ENCODE data around the gene EFNA1.

GRCh38 chr1:155123801-155124200 lies 3.9 kb upstream of the EFNA1 start:
- TF ChIP-seq YY1 (IDR thresholded peaks at IDR 0.05; ENCODE audit: insufficient read depth, insufficient read length) (no peak), ZNF274 (IDR thresholded peaks at IDR 0.05; ENCODE audit: low read depth, low read length) (no peak), SUZ12 (IDR thresholded peaks at IDR 0.05; ENCODE audit: extremely low read depth, insufficient read depth, insufficient read length) (no peak)
